Cardiac muscle cell (in vitro differentiated cells and primary cell): ENCODE data around the gene ANKRD44. TPM values are rescaled to one million over a fixed set of nuclear protein-coding genes. Genes with fewer than 3 reads are reported as not detected.
A peak's percentile ranks its signal among the peaks of the same experiment; 100 is the strongest.

ENCODE experiments used
- DNase-seq, 2 donors: peaks; one replicate each; pipeline versions ENCODE4 v3.0.0 to v3.0.0-alpha.2; 2010 to 2017; ENCODE audit warnings: low read depth in 1 of 2, low spot score in 1 of 2
- H3K27ac ChIP-seq: fragments of 200-600 bp; sonication (generic); 2 replicates; pipeline ENCODE4 v1.5.1; 2016
- H3K27me3 ChIP-seq: fragments of 200-600 bp; sonication (generic); 2 replicates; pipeline ENCODE4 v1.6.0; 2016; ENCODE audit warnings: control low read depth
- H3K36me3 ChIP-seq: fragments of 200-600 bp; sonication (generic); 2 replicates; pipeline ENCODE4 v1.5.1; 2016; ENCODE audit warnings: control low read depth
- H3K4me1 ChIP-seq: fragments of 200-600 bp; sonication (generic); 2 replicates; pipeline ENCODE4 v1.8.1; 2017; ENCODE audit warnings: low read depth, mild to moderate bottlenecking, mixed run types
- H3K4me3 ChIP-seq: fragments of 200-600 bp; sonication (generic); 2 replicates; pipeline ENCODE4 v1.5.1; 2016; ENCODE audit warnings: mild to moderate bottlenecking
- H3K9me3 ChIP-seq: fragments of 200-600 bp; sonication (generic); 2 replicates; pipeline ENCODE4 v1.5.1; 2017; ENCODE audit warnings: low read depth, mild to moderate bottlenecking, control low read depth
- CTCF ChIP-seq: IDR thresholded peaks from 2 replicates; pipeline ENCODE4 v1.5.1; 2012; ENCODE audit warnings: low read depth, mild to moderate bottlenecking, low read length
- polyA plus RNA-seq: library from polyadenylated mRNA; unstranded; fragments of >200 nt; fragmentation: Nextera tagmentation; extraction: Ambion mirVana; gene quantifications from 2 replicates; pipeline ENCODE4 v1.2.1, GENCODE V29; 2016
- total RNA-seq: library from RNA; depleted of rRNA; stranded (reverse); fragments of >200 nt; gene quantifications from 2 replicates; pipeline ENCODE4 v1.2.3, GENCODE V29; 2016

The ANKRD44 gene
- total and polyA plus RNA-seq, 2 experiments from 2014 or later = 4.0 to 5.0 TPM

DNA sequence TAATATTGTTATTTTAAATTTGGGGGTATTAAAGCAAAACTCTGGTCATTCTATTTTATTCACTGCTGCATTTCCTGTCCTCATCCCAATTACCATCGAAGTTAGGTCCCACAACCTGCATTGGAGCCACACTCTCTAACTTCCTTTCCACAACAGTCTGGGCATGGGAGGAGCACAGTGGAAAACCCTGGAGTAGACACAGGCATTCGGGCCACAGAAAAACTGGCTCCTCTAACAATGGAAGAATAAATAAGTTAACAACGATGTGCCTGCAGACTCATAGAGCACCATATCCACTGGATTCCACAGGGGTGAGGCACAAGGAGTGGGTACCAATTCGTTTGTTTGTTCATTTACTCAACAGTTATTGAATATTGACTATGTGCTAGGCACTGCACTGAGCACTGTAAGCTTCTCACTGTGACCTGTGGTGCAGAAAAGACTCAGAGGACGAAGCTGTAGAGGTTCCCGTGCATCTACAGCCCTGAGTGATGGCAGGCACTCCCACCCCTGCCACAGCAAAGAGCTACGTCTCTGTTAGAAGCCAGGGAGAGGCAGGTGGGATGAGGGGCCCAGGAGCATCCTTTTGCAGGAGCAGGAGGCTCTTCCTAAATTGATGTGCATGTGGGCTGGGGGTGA is 229.9 kb downstream of the ANKRD44 start:
- Histone ChIP-seq H3K9me3 (no peaks in the 10 kb centered on the region), H3K27me3 (no peaks in the 10 kb centered on the region), H3K4me1 (no peaks in the 10 kb centered on the region), H3K4me3 (no peak overlapping the region), H3K36me3 (no peaks in the 10 kb centered on the region), H3K27ac (no peak overlapping the region)
- DNase-seq = no peak
- no peak for TF ChIP-seq CTCF

- no peaks in the 10 kb centered on the region for H3K36me3 ChIP-seq
- H3K4me1 ChIP-seq = no peaks in the 10 kb centered on the region
- H3K9me3 ChIP-seq = no peaks in the 10 kb centered on the region
- no peak overlapping the region for H3K27ac ChIP-seq
- no peaks in the 10 kb centered on the region for H3K27me3 ChIP-seq
- no peak overlapping the region for H3K4me3 ChIP-seq
- DNase-seq = peak in 1 of 2 donors; percentile 16
- no peak for TF ChIP-seq CTCF
Observed at GRCh38 chr2:197079832-197080555, 230.6 kb downstream of the ANKRD44 start.

DNA sequence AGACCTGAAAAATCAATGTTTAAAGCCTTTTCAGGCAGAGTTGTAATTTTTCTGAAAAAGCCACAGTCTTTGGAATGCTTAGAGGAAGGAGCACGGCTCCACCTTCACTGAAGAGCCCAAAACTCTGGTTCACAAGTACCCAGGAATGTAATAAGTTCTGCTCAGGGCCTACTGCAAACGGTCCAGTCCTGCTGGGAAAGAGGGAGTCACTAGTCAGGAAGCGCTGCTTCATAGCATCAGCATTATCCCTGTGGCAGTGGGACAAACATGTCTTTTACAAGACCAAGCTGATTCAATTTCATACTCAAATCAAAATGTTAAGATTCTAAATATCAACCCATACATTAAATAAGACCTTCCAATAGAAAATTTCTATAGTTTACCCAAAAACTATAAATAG is 231.2 kb downstream of the ANKRD44 start:
- DNase-seq = no peak
- no peaks in the 10 kb centered on the region for H3K27me3 ChIP-seq
- H3K27ac ChIP-seq = no peak overlapping the region
- H3K9me3 ChIP-seq = no peaks in the 10 kb centered on the region
- H3K4me1 ChIP-seq = no peaks in the 10 kb centered on the region
- no peaks in the 10 kb centered on the region for H3K36me3 ChIP-seq
- H3K4me3 ChIP-seq = no peak overlapping the region
- no peak for TF ChIP-seq CTCF

DNA sequence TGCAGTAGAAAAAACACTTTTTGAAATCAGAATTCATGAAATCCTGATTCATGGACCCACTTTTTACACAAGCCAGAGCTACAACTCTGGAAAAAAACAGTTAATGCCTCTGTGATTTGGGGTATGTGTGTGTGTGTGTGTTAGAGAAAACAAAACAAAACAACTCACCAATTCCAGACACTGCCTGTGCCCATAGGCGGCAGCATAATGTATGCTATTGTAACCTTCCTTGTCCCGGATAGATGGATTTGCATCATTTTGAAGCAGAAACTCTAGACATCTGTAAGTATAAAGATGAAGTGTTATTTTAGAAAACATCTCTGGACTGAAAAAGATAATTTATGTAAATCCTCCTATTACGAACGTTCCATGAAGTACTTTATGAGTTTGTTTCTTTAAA is 232.0 kb downstream of the ANKRD44 start:
- H3K27ac ChIP-seq = no peak overlapping the region
- no peaks in the 10 kb centered on the region for H3K36me3 ChIP-seq
- no peaks in the 10 kb centered on the region for H3K9me3 ChIP-seq
- H3K27me3 ChIP-seq = no peaks in the 10 kb centered on the region
- H3K4me3 ChIP-seq = no peak overlapping the region
- no peak for TF ChIP-seq CTCF
- DNase-seq = no peak
- no peaks in the 10 kb centered on the region for H3K4me1 ChIP-seq

GRCh38 chr2:197077336-197077735 is 233.2 kb downstream of the ANKRD44 start:
- no peaks in the 10 kb centered on the region for H3K4me1 ChIP-seq
- DNase-seq = no peak
- no peaks in the 10 kb centered on the region for H3K36me3 ChIP-seq
- no peak for TF ChIP-seq CTCF
- no peaks in the 10 kb centered on the region for H3K27me3 ChIP-seq
- no peaks in the 10 kb centered on the region for H3K9me3 ChIP-seq
- no peak overlapping the region for H3K4me3 ChIP-seq
- no peak overlapping the region for H3K27ac ChIP-seq
